Measurements from ENCODE around the gene LOXL4. TPM values are rescaled to one million over a fixed set of nuclear protein-coding genes. Genes with fewer than 3 reads are reported as not detected.

Gene LOXL4
- total RNA-seq, 1 experiment from 2014 or later, result 1.3 TPM

- peaks cover 9 to 10% of the 10 kb centered on the region in 2 experiments for H3K4me1 ChIP-seq (ENCODE audit: control insufficient read depth in 1 of 2, insufficient read depth in 2 of 2, low read length in 2 of 2)
- no peak overlapping the region for H3K27ac ChIP-seq (ENCODE audit: low read depth, low read length)
- TF ChIP-seq POLR2A (IDR thresholded peaks at IDR 0.05; ENCODE audit: borderline replicate concordance, extremely low read depth, insufficient read depth, insufficient read length) (no peak), ZFX (IDR thresholded peaks at IDR 0.05) (no peak), JUND (IDR thresholded peaks at IDR 0.05) (no peak), SP1 (IDR thresholded peaks at IDR 0.05; ENCODE audit: low read depth) (no peak), SIN3A (IDR thresholded peaks at IDR 0.05; ENCODE audit: low read depth) (no peak), ELF1 (IDR thresholded peaks at IDR 0.05; ENCODE audit: borderline replicate concordance, low read depth) (no peak), EZH2 (IDR thresholded peaks at IDR 0.05) (no peak), REST (IDR thresholded peaks at IDR 0.05; ENCODE audit: low read depth) (no peak), EGR1 (IDR thresholded peaks at IDR 0.05; ENCODE audit: low read depth) (no peak), CBX3 (IDR thresholded peaks at IDR 0.05; ENCODE audit: low read depth) (no peak), MAX (IDR thresholded peaks at IDR 0.05) (no peak), CTCF (IDR thresholded peaks at IDR 0.05 in 2 of 3, conservative IDR thresholded peaks at IDR 0.05 in 1 of 3; ENCODE audit: borderline replicate concordance in 1 of 3, insufficient read depth in 1 of 3, low read depth in 2 of 3, low read length in 2 of 3) (no peak)
- H3K9me2 ChIP-seq (ENCODE audit: insufficient read depth), result no peaks in the 10 kb centered on the region
- no TSS peak for BruUV-seq (replicated peaks)
- no peak overlapping the region for H3K9ac ChIP-seq (ENCODE audit: low read length)
- CTCF ChIA-PET, result no interaction called here
- peaks cover 44% of the 10 kb centered on the region for H3K27me3 ChIP-seq (ENCODE audit: insufficient read depth, low read length)
- ATAC-seq (no peak), DNase-seq (ENCODE audit: low read depth, low spot score) (no peak)
- H3K4me2 ChIP-seq (ENCODE audit: low read length), result no peak overlapping the region
- RAD21 ChIA-PET (ENCODE audit: low non-redundant PET in 1 of 2, low total read pairs in 2 of 2, uncharacterized antibody in 2 of 2, unreplicated experiment in 2 of 2), result no interaction called here
- H2AFZ ChIP-seq (ENCODE audit: low read depth, low read length, poor library complexity, severe bottlenecking), result no peak overlapping the region
- H4K20me1 ChIP-seq (ENCODE audit: insufficient read depth), result no peaks in the 10 kb centered on the region
- no peaks in the 10 kb centered on the region for H3K36me3 ChIP-seq (ENCODE audit: control insufficient read depth in 1 of 2, insufficient read depth in 2 of 2, low read length in 2 of 2)
- no peak overlapping the region for H3K4me3 ChIP-seq (replicated peaks in 1 of 2; ENCODE audit: low read depth in 1 of 2, low read length in 2 of 2)
- no peaks in the 10 kb centered on the region for H3K9me3 ChIP-seq (ENCODE audit: control insufficient read depth in 1 of 2, insufficient read depth in 1 of 2, low read depth in 1 of 2, low read length in 2 of 2)
- POLR2A ChIA-PET, result no interaction called here
- no peaks in the 10 kb centered on the region for H3K79me2 ChIP-seq (ENCODE audit: insufficient read depth, low read length)
- intact Hi-C loops (cut with micrococcal nuclease), result no loop called here
These were observed 32.7 kb upstream of the LOXL4 start for GRCh38 chr10:98300526-98301229.
